ENCODE measurements around the gene RGS14. TPM values are rescaled to one million over a fixed set of nuclear protein-coding genes. Genes with fewer than 3 reads are reported as not detected.
"Not testable (repeated sequence)": the region's sequence is repeated elsewhere in the genome, so short reads cannot be mapped to it uniquely, and the experiment has no call there.

Gene RGS14
- polyA plus RNA-seq, 1 donor, result 11.1 TPM

DNA sequence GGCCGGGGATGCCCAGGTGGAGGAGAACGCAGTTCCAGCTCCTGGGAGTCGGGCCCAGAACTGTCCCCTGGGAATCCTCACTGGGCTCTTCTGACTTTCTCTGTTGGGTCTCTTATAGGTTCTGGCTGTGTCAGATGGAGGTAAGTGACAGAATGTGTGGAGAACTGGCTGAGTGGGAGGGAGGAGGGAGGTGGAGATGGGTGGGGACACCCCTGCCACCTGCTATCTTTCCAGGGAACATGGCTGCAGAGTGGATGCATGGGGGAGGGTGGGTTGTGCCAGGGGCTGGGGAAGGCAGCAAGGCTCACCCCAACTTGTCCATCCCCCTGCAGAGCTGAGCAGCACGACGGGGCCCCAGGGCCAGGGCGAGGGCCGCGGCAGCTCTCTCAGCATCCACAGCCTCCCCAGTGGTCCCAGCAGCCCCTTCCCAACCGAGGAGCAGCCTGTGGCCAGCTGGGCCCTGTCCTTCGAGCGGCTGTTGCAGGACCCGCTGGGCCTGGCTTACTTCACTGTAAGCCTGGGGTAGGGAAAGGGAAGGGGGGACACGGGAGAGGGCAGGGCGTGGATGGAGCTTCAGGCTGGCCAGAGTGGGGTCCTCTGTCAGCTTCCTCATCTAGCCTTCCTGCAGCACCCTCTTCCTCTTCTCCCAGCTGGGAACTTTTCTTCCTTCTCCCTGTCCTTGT lies 8.3 kb downstream of the RGS14 start:
- no peak for DNase-seq

GRCh38 chr5:177366528-177367322 lies 9.0 kb downstream of the RGS14 start:
- DNase-seq, result peak; percentile 89

GRCh38 chr5:177367323-177367848 lies 9.7 kb downstream of the RGS14 start:
- DNase-seq, result no peak

- DNase-seq, result no peak
Observed at GRCh38 chr5:177367981-177368868, 10.5 kb downstream of the RGS14 start.

DNA sequence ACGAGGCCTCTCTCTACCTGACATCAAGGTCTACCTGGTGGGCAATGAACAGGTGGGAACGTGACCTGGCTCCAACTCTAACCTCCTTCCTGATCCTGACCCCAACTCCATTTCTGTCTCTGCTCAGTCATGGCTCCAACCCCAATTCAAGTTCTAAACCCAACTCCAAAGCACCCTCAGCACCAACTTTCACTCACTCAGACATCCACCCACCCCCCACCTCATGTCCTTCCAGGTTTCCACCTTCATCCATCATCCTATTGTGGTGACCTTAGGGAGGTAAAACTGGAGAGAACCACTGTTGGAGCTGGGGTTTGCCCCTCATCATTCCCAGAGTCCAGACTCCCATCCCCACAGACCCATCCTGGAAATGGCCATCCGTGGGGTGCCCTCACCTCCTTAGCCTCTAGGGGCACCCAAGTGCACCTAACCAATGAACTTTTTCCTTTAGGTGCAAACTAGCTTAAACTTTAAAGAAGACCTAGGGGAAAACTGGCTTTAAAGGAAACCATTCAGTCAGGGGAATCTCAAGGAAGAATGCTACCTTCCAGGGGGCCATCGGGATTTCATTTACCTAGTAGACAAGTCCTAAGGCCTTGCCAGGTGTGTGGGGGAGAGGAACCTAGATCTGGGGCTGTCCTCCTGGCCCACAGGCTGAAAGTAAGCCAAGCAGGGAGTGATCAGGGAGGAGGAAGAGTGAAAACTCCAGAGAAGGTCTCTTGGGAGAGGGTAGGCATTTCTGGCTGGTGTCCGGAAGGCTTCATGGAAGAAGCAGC lies 11.3 kb downstream of the RGS14 start:
- no peak for DNase-seq

GRCh38 chr5:177369645-177370440 lies 12.1 kb downstream of the RGS14 start:
- no peak for DNase-seq

DNA sequence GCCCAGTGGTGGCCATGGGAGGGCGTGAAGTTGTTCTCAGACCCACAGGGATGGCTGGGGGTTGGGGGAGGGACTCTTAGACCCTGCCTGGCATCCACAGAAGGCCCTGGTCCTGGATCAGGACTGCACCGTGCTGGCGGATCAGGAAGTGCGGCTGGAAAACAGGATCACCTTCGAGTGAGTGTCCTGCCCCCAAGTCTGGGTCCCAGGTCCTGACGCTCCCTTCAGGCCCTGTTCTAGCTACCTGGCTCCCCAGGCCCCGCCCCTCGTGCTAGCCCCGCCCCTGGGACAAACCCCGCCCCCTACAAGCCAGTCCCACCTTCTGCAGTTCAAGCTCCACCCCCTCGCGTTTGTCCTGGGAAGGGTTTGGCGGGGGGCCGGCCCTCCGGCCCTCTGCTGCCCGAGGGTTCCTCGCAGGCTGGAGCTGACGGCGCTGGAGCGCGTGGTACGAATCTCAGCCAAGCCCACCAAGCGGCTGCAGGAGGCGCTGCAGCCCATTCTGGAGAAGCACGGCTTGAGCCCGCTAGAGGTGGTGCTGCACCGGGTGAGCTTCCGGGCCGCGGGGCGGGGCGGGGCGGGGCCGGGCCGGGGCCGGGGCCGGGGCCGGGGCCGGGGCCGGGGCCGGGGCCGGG lies 12.9 kb downstream of the RGS14 start:
- peak; percentile 79 for DNase-seq

DNA sequence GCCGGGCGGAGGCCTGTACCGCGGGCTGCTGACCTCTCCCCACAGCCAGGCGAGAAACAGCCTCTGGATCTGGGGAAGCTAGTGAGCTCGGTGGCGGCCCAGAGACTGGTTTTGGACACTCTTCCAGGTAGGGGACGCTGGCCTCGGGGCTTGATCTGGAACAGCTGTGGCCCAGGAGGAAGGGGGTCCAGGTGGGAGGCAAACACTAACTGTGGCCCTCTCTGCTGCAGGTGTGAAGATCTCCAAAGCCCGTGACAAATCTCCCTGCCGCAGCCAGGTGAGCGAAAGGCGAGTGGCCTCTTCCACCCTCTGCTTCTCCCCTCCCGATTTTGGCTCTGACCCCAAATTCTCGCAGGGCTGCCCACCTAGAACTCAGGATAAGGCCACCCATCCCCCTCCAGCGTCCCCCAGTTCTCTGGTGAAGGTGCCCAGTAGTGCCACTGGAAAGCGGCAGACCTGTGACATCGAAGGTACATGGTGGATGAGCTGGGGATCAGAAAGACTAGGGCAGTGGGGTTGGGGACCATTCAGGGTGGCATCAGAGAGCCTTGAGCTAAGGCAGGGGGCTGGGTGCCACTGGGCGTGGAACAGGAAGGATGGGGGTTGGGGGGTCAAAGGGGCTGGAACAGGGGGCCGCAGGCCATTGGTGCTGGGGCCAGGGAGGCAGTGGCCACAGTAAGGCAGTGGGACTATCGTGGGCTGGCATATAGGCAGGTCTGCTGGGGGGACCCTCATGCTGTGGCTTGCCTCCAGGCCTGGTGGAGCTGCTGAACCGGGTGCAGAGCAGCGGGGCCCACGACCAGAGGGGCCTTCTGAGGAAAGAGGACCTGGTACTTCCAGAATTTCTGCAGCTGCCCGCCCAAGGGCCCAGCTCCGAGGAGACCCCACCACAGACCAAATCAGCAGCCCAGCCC lies 13.7 kb downstream of the RGS14 start:
- DNase-seq, result no peak

DNA sequence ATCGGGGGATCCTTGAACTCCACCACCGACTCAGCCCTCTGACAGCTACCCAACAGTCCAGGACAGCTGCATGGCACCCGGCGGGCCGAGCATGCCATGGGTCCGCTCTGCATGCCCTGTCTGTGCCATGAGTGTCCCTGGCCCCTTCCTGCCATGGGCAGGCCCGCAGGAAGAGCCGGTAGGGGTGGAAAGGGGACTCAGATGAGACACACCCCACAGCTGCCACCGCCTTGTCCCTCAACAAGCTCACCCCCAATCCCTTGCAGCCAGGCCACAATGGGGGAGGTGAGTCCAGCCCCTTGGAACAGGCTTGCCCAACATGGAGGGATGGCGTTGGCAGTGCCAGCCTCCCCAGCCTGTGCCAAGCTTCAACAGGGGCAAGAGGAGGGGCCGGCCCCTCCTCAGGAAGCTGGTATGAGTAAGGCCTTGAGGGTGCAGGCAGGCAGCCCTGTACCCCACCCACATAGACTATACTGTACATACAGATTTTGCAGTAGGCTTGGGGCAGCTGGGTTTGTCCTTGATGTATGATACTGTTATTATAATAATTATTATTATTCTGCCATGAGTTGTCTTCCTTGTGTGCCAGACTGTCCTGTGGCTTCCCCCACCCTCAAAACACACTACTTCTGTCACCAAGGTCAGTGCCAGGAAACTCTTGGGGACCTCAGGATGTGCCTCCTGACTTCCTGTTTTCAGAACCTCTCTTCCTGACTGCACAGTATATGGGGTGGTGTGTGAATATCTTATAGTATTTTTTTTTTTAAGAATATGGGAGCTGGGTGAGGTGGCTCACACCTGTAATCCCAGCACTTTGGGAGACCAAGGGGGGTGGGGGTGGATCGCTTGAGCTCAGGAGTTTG lies 14.5 kb downstream of the RGS14 start:
- DNase-seq, result no peak

GRCh38 chr5:177372910-177373309 lies 15.2 kb downstream of the RGS14 start:
- no peak for DNase-seq

DNA sequence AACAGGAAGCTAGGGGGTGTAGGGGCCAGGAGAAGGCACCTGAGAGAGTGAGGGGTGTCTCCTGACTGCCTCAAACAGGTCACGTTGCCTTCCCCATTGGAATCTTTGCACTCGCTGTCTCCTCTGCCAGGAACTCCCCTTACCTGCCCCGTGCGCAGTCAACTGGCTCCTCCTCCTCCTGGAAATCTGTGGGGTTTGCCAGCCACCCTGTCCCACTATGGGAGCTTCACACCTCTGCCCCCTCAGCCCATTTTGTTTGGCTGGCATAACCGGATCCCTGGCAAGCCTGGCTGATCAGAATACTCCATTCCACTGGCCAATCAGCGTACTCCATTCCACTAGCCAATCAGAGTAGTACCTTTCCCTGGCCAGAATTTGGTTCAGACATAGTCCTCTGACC lies 16.1 kb downstream of the RGS14 start:
- no peak for DNase-seq

DNA sequence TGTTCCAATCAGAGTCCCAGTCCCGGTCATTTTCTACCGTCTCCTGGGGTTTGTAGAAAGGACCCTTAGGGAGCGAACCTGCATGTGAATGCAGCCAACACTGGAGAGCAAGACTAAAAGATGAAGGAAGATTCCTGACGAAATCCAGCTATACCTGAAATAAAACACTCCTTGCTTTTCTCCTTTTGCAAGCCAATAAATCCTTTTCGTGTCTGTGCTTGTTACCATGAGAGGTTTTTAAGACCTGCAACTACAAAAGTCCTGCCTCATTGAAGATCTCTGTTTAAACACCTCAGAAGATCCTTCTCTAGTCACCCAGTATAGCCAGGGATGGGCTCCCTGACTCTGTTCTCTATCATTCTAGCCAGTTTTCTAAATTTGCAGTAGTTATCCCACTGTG lies 16.5 kb downstream of the RGS14 start:
- no peak for DNase-seq

DNA sequence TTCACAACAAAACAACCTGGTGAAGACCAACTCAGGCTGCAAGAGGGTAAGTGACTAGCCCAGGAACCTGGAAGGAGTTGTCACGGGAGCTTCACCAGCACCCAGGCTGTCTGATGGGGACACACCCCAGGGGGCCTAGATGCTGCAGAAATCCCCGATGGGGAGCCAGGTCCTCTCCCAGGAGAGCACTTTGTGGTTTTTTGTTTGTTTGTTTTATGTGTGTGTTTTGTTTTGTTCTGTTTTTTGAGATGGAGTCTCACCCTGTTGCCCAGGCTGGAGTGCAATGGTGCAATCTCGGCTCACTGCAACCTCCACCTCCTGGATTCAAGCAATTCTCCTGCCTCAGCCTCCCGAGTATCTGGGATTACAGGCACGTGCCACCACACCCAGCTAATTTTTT lies 17.8 kb downstream of the RGS14 start:
- not testable (repeated sequence) for DNase-seq

GRCh38 chr5:177376107-177376506 lies 18.4 kb downstream of the RGS14 start:
- no peak for DNase-seq

DNA sequence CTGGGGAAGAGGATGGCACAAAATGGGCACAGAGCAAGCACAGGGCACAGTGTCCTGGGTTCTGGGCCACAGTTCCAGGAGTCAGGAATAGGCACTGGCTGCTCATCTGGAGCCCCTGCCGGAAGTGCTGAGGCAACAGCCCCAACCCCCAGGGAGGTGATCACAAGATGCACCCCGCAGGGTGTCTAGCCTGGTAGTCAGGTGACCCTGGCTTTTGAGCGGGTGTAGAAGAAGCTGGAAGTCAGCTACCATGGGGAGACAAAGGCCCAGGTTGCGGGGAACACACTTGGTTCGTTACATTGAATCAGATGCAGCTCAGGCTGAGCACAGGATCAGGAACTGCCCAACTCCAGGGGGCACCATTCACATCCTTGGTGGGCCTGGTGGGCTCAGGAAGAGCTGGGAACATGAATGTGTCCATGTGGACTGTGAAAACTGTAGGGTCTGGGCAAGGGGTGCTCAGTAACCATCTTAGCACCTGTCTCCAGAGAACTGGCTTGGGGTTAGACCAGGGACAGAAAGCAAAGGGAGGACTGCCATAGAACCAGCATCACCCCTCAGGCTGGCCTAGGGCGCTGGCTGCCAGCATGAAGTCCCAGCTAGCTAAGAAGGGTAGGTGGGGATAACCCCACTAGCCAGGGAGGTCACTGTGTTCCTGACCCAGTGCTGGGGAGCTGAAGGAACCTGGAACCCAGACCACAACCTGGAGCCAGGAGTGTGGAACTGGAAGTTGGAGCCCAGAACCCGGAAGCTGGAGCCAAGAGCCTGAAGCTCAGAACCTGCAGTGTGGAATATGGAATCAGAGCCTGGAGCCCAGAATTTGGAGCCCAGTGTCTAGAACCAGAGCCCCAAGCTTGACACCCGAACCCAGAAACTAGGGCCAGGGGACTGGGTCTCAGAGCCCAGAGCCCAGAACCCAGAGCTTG lies 20.4 kb downstream of the RGS14 start:
- DNase-seq, result no peak

DNA sequence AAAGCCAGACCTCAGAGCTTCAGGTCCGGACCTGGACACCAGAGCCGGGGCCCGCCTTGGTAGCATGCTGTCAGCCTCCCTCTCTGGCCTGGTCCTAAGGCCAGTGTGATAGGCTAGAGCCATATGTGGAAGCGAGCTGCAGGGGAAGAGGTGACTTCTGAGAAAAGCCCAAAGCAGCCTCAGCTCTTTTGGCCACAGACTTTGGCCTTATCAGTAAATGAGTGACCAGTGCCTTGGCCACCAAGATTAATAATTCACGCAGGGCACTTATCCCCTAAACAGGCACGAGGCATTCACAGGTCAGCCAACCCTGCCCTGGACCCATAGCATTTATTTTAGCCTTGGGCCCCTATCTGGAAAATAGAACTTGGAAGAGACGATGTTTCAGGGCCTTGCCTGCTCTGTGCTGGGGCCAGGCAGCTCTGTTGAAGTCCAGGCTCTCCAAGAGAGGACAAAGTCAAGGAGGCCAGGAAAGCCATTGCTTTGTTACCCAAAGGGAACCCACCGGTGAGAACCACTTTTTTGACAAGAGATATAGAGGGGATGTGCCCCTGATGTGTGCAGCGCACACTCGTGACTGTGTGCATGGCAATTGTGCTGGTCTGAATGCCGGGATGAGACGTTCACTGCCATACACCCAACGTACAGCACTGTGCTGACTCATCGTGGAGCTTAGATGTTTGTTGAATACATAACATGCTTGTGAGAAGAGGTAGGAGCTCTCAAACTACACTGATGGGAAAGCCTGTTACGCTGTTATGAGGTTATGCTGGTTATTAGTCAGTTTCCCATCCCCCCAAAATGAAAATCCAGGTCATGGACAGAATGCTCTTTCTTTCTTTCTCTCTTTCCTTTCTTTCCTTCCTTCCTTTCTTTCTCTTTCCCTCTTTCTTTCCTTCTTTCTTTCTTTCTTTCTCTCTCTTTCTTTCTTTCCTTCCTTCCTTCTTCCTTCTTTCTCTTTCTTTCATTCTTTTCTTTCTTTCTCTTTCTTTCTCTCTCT lies 21.5 kb downstream of the RGS14 start:
- DNase-seq, result no peak
